OCI-LY1 (cell line): ENCODE results near the gene ANKFN1.

ENCODE experiments used
- H2AFZ ChIP-seq: fragments of 200-600 bp; sonication (generic), shearing (Covaris generic); 2 replicates; pipeline ENCODE4 v1.6.0; 2014; ENCODE audit warnings: antibody characterized with exemption, mild to moderate bottlenecking, low read length
- H3F3A ChIP-seq: fragments of 200-600 bp; sonication (generic), shearing (Covaris generic); 2 replicates; pipeline ENCODE4 v1.6.0; 2014; ENCODE audit warnings: mild to moderate bottlenecking, antibody characterized with exemption, low read length, moderate library complexity; ENCODE audit not compliant: insufficient read depth
- H3K27ac ChIP-seq: fragments of 200-600 bp; sonication (generic); 2 replicates; pipeline ENCODE4 v1.5.1; 2014; ENCODE audit warnings: low read length, mixed run types, mild to moderate bottlenecking, low read depth; ENCODE audit not compliant: poor library complexity, severe bottlenecking
- H3K27me3 ChIP-seq: fragments of 200-600 bp; sonication (generic); 2 replicates; pipeline ENCODE4 v1.6.0; 2014; ENCODE audit warnings: antibody characterized with exemption, mild to moderate bottlenecking, low read length, moderate library complexity; ENCODE audit not compliant: insufficient read depth
- H3K36me3 ChIP-seq: fragments of 200-600 bp; sonication (generic); 2 replicates; pipeline ENCODE4 v1.6.1; 2014; ENCODE audit warnings: mild to moderate bottlenecking, antibody characterized with exemption, low read length, moderate library complexity, mixed read lengths; ENCODE audit not compliant: insufficient read depth
- H3K4me1 ChIP-seq: fragments of 200-600 bp; sonication (generic); 2 replicates; pipeline ENCODE4 v1.5.1; 2014; ENCODE audit warnings: mild to moderate bottlenecking, low read length, moderate library complexity; ENCODE audit not compliant: insufficient read depth, severe bottlenecking
- H3K4me2 ChIP-seq: fragments of 200-600 bp; sonication (generic), shearing (Covaris generic); 2 replicates; pipeline ENCODE4 v1.6.1; 2014; ENCODE audit warnings: low read length
- H3K4me3 ChIP-seq: fragments of 200-600 bp; sonication (generic); 2 replicates; pipeline ENCODE4 v1.5.1; 2014; ENCODE audit warnings: low read length, low read depth, mild to moderate bottlenecking, mixed read lengths; ENCODE audit not compliant: poor library complexity, severe bottlenecking
- H3K79me2 ChIP-seq: fragments of 200-600 bp; shearing (Covaris generic); 2 replicates; pipeline ENCODE4 v1.6.1; 2016; ENCODE audit warnings: mixed run types, low read length, mixed read lengths; ENCODE audit not compliant: insufficient read depth
- H3K9ac ChIP-seq: fragments of 200-600 bp; sonication (generic), shearing (Covaris generic); 2 replicates; pipeline ENCODE4 v1.6.1; 2014; ENCODE audit warnings: mild to moderate bottlenecking, low read length, mixed read lengths
- H3K9me2 ChIP-seq: fragments of 200-600 bp; sonication (generic), shearing (Covaris generic); 2 replicates; pipeline ENCODE4 v1.6.1; 2014; ENCODE audit warnings: low read depth, mild to moderate bottlenecking, low read length, mixed read lengths
- H3K9me3 ChIP-seq: fragments of 200-600 bp; shearing (Covaris generic); 2 replicates; pipeline ENCODE4 v1.6.1; 2014; ENCODE audit warnings: low read length, mixed read lengths
- H4K20me1 ChIP-seq: fragments of 200-600 bp; sonication (generic), shearing (Covaris generic); 2 replicates; pipeline ENCODE4 v1.6.0; 2016; ENCODE audit warnings: mild to moderate bottlenecking, low read length; ENCODE audit not compliant: insufficient read depth
- EZH2 ChIP-seq: fragments of 200-600 bp; sonication (generic), shearing (Covaris generic); IDR thresholded peaks from 2 replicates; pipeline ENCODE4 v1.8.0; 2017; ENCODE audit warnings: borderline replicate concordance, mixed run types, mild to moderate bottlenecking, antibody characterized with exemption, low read length, moderate library complexity, mixed read lengths
- TF ChIP-seq, protein P1 (sequence below): fragments of 200-600 bp; sonication (generic), shearing (Covaris generic); IDR thresholded peaks from 2 replicates; pipeline ENCODE4 v1.5.1; 2017; ENCODE audit warnings: mild to moderate bottlenecking, antibody characterized with exemption, low read length, moderate library complexity, mixed read lengths

The ANKFN1 gene

GRCh38 chr17:56436142-56436541, 282.9 kb downstream of the ANKFN1 start:
- no peaks in the 10 kb centered on the region for H3K36me3 ChIP-seq
- H3K4me1 ChIP-seq = no peaks in the 10 kb centered on the region
- no peak overlapping the region for H2AFZ ChIP-seq
- H3K4me2 ChIP-seq = no peak overlapping the region
- H3K79me2 ChIP-seq = no peaks in the 10 kb centered on the region
- no peaks in the 10 kb centered on the region for H3K9me2 ChIP-seq
- no peaks in the 10 kb centered on the region for H3F3A ChIP-seq
- H3K9me3 ChIP-seq = no peaks in the 10 kb centered on the region
- H4K20me1 ChIP-seq = no peaks in the 10 kb centered on the region
- H3K4me3 ChIP-seq = no peak overlapping the region
- no peaks in the 10 kb centered on the region for H3K27me3 ChIP-seq
- no peak overlapping the region for H3K9ac ChIP-seq
- no peak overlapping the region for H3K27ac ChIP-seq
- TF ChIP-seq EZH2 = no peak
- TF ChIP-seq, protein P1, sequence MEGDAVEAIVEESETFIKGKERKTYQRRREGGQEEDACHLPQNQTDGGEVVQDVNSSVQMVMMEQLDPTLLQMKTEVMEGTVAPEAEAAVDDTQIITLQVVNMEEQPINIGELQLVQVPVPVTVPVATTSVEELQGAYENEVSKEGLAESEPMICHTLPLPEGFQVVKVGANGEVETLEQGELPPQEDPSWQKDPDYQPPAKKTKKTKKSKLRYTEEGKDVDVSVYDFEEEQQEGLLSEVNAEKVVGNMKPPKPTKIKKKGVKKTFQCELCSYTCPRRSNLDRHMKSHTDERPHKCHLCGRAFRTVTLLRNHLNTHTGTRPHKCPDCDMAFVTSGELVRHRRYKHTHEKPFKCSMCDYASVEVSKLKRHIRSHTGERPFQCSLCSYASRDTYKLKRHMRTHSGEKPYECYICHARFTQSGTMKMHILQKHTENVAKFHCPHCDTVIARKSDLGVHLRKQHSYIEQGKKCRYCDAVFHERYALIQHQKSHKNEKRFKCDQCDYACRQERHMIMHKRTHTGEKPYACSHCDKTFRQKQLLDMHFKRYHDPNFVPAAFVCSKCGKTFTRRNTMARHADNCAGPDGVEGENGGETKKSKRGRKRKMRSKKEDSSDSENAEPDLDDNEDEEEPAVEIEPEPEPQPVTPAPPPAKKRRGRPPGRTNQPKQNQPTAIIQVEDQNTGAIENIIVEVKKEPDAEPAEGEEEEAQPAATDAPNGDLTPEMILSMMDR = no peak

DNA sequence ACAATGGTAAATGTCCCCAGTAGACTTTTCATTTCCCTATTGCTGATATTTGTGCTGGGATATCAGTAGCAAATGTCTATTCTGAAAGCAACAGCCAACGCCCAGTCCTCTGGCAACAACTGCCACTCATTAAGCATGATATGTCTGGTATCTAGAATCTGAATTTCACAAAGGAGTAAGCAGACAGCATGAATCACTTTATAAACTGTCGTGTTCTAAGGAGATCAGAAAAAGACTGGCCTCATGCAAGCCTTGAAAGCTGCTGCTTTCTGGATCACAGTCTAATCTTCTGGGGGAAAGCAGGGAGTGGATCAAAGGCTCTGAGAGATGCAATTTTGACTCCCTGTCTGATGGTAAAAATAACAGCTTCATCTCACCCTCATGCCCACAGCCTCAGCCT, 287.1 kb downstream of the ANKFN1 start:
- Histone ChIP-seq H3K27ac (no peak overlapping the region), H3K9me2 (no peaks in the 10 kb centered on the region), H3K27me3 (no peaks in the 10 kb centered on the region), H3K4me3 (no peak overlapping the region), H3K9me3 (no peaks in the 10 kb centered on the region), H4K20me1 (no peaks in the 10 kb centered on the region), H3K36me3 (no peaks in the 10 kb centered on the region), H3K79me2 (no peaks in the 10 kb centered on the region), H3K4me2 (no peak overlapping the region), H3K4me1 (no peaks in the 10 kb centered on the region), H3K9ac (no peak overlapping the region), H2AFZ (no peak overlapping the region), H3F3A (no peaks in the 10 kb centered on the region)
- TF ChIP-seq EZH2 = no peak
- TF ChIP-seq, protein P1 = no peak

DNA sequence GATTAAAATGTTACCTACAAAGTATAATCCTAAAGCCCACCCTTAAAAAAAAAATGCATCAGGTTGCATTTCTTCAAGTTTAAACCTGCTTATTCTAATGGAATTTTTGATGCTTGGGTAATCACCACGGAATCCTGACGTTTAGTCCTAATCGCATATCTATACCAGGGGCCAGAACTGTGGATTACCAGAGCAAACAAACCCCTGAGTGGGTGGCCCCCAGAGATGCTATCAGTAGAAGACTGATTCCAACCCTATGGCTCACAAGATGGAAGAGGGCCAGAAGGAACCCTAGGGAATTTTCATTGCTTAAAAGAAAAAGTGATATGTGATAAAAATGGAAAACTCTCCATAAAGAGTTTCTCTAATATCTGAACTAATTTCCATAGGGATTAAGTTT, 288.0 kb downstream of the ANKFN1 start:
- no peak overlapping the region for H3K4me3 ChIP-seq
- no peaks in the 10 kb centered on the region for H3K79me2 ChIP-seq
- H3K36me3 ChIP-seq = no peaks in the 10 kb centered on the region
- H3F3A ChIP-seq = no peaks in the 10 kb centered on the region
- H3K9me3 ChIP-seq = no peaks in the 10 kb centered on the region
- no peak overlapping the region for H3K4me2 ChIP-seq
- no peak overlapping the region for H2AFZ ChIP-seq
- H3K4me1 ChIP-seq = no peaks in the 10 kb centered on the region
- H3K9ac ChIP-seq = no peak overlapping the region
- no peak for TF ChIP-seq EZH2
- TF ChIP-seq, protein P1 = no peak
- no peak overlapping the region for H3K27ac ChIP-seq
- H3K9me2 ChIP-seq = no peaks in the 10 kb centered on the region
- no peaks in the 10 kb centered on the region for H3K27me3 ChIP-seq
- no peaks in the 10 kb centered on the region for H4K20me1 ChIP-seq
